ENCODE measurements around the gene CHRNA1. TPM values are rescaled to one million over a fixed set of nuclear protein-coding genes. Genes with fewer than 3 reads are reported as not detected.
A peak's percentile ranks its signal among the peaks of the same experiment; 100 is the strongest.

CHRNA1 gene
- total RNA-seq = 100 to 1,000 TPM in 2 of 4 donors, 10 to 100 TPM in 2; 84.6 to 306 (median 185) TPM

GRCh38 chr2:174764280-174765255 is at the start of gene CHRNA1:
Gene CHRNA1, minus strand, starts transcription at chr2:174764472. Its CDS starts 78 bp downstream, at chr2:174764394.
- Histone ChIP-seq H3K4me1 (peaks cover 35 to 44% of the 10 kb centered on the region in 2 donors), H3K27ac (peak within 1 kb of the TSS; percentile 78 to 91 (median 82)), H3K27me3 (no peaks in the 10 kb centered on the region), H3K9me3 (no peaks in the 10 kb centered on the region), H3K4me3 (peak within 1 kb of the TSS; percentile 25 to 58 (median 48)), H3K36me3 (peaks cover 0 to 1% of the 10 kb centered on the region in 2 donors)
- in situ Hi-C loops (cut with MboI; ENCODE audit: low sequenced_read_pairs in 4 of 4) (no loop called here), intact Hi-C loops (cut with DNase I; ENCODE audit: low total_unique reads) (no loop called here)
- ATAC-seq (peak; percentile 73 to 82), DNase-seq (peak; percentile 77 to 80)
- TF ChIP-seq CTCF (IDR thresholded peaks at IDR 0.05 in 4 of 5, conservative IDR thresholded peaks at IDR 0.05 in 1 of 5) (no peak), POLR2A (IDR thresholded peaks at IDR 0.05) (peak in 1 of 2 donors; percentile 80)

GRCh38 chr2:174812037-174812436 is 47.8 kb upstream of the CHRNA1 start:
- H3K36me3 ChIP-seq = no peaks in the 10 kb centered on the region
- no peaks in the 10 kb centered on the region for H3K4me1 ChIP-seq
- H3K27me3 ChIP-seq = no peaks in the 10 kb centered on the region
- no peak overlapping the region for H3K4me3 ChIP-seq
- in situ Hi-C loops (cut with MboI; ENCODE audit: low sequenced_read_pairs in 4 of 4) = no loop called here
- DNase-seq (no peak), ATAC-seq (no peak)
- no peaks in the 10 kb centered on the region for H3K9me3 ChIP-seq
- H3K27ac ChIP-seq = no peak overlapping the region
- TF ChIP-seq CTCF (IDR thresholded peaks at IDR 0.05 in 4 of 5, conservative IDR thresholded peaks at IDR 0.05 in 1 of 5) = no peak
- no peak for TF ChIP-seq POLR2A (IDR thresholded peaks at IDR 0.05)
- intact Hi-C loops (cut with DNase I; ENCODE audit: low total_unique reads) = no loop called here

GRCh38 chr2:174807931-174808330 is 43.7 kb upstream of the CHRNA1 start:
- no peak for ATAC-seq
- Histone ChIP-seq H3K9me3 (no peaks in the 10 kb centered on the region), H3K4me3 (no peak overlapping the region), H3K36me3 (no peaks in the 10 kb centered on the region), H3K27me3 (no peaks in the 10 kb centered on the region), H3K27ac (no peak overlapping the region), H3K4me1 (no peaks in the 10 kb centered on the region)
- intact Hi-C loops (cut with DNase I; ENCODE audit: low total_unique reads) (no loop called here), in situ Hi-C loops (cut with MboI; ENCODE audit: low sequenced_read_pairs in 4 of 4) (no loop called here)
- TF ChIP-seq CTCF (IDR thresholded peaks at IDR 0.05 in 4 of 5, conservative IDR thresholded peaks at IDR 0.05 in 1 of 5) (no peak), POLR2A (IDR thresholded peaks at IDR 0.05) (no peak)
- no peak for DNase-seq

- intact Hi-C loops (cut with DNase I; ENCODE audit: low total_unique reads) (no loop called here), in situ Hi-C loops (cut with MboI; ENCODE audit: low sequenced_read_pairs in 4 of 4) (no loop called here)
- no peak overlapping the region for H3K4me3 ChIP-seq
- H3K9me3 ChIP-seq = no peaks in the 10 kb centered on the region
- no peak overlapping the region for H3K27ac ChIP-seq
- H3K27me3 ChIP-seq = no peaks in the 10 kb centered on the region
- no peak for DNase-seq
- H3K36me3 ChIP-seq = no peaks in the 10 kb centered on the region
- H3K4me1 ChIP-seq = no peaks in the 10 kb centered on the region
- TF ChIP-seq POLR2A (IDR thresholded peaks at IDR 0.05) = no peak
- TF ChIP-seq CTCF (IDR thresholded peaks at IDR 0.05 in 4 of 5, conservative IDR thresholded peaks at IDR 0.05 in 1 of 5) = no peak
- ATAC-seq = no peak
These were observed 41.5 kb upstream of the CHRNA1 start for GRCh38 chr2:174805803-174806202.

Data from gastrocnemius medialis (tissue), 4 donors.